ENCODE data around the gene PLEKHH1.

The PLEKHH1 gene

DNA sequence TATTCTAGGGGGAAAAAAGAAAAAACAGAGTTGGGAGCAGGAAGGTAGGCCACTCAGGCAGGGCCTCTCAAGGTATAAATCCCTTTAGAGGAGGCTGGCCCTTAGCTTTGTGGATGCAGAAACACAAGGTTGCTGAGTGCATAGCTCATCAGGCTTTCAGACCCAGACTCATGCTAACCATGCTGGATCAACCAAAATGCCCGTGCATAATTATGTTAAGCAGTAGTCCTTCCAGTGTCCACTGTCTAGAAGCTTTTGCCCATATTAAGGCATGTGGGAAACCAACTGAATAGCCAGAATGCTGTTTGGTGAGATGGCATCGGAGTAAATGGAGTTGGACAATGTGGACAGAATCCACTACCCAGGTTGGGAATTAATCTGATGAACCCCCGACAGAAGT, 105.6 kb downstream of the PLEKHH1 start:
- DNase-seq = no peak
